BJ (cell line): ENCODE data around the gene RCSD1. TPM values are rescaled to one million over a fixed set of nuclear protein-coding genes. Genes with fewer than 3 reads are reported as not detected.

ENCODE experiments used
- CTCF ChIA-PET: fragments of 350-600 bp; formaldehyde crosslinking; extraction: SDS; loops from one replicate; lab custom pipeline; 2021; ENCODE audit warnings: antibody characterized with exemption, inconsistent platforms; lab: Yijun Ruan, JAX
- POLR2A ChIA-PET: fragments of 300-600 bp; sonication (Branson Sonifier 250); formaldehyde crosslinking; extraction: SDS; loops from one replicate; lab custom pipeline; 2021; ENCODE audit warnings: antibody characterized with exemption; lab: Charles Lee
- DNase-seq: peaks from one replicate; pipeline ENCODE4 v3.0.0-alpha.2; 2011; ENCODE audit warnings: low read depth
- H3K27me3 ChIP-seq: 2 replicates; pipeline ENCODE4 v1.6.0; 2011; ENCODE audit warnings: low read length; ENCODE audit not compliant: control insufficient read depth, insufficient read depth
- H3K36me3 ChIP-seq: 2 replicates; pipeline ENCODE4 v1.5.1; 2011; ENCODE audit warnings: low read length; ENCODE audit not compliant: control insufficient read depth, insufficient read depth
- H3K4me3 ChIP-seq: 2 replicates; pipeline ENCODE4 v1.5.1; 2011; ENCODE audit warnings: low read depth, mild to moderate bottlenecking, control low read depth, low read length
- polyA plus RNA-seq: library from polyadenylated mRNA; depleted of rRNA; stranded (reverse); fragments of >200 nt; gene quantifications from 2 replicates; pipeline ENCODE4 v1.2.3, GENCODE V29; 2011; rRNA removed
- TF ChIP-seq, protein P1 (sequence below): IDR thresholded peaks from 2 replicates; pipeline ENCODE4 v1.5.1; 2011; ENCODE audit warnings: low read depth, mild to moderate bottlenecking, control low read depth, inconsistent platforms, low read length, moderate library complexity; ENCODE audit not compliant: insufficient read depth

The RCSD1 gene
- polyA plus RNA-seq, 1 experiment: not detected

DNA sequence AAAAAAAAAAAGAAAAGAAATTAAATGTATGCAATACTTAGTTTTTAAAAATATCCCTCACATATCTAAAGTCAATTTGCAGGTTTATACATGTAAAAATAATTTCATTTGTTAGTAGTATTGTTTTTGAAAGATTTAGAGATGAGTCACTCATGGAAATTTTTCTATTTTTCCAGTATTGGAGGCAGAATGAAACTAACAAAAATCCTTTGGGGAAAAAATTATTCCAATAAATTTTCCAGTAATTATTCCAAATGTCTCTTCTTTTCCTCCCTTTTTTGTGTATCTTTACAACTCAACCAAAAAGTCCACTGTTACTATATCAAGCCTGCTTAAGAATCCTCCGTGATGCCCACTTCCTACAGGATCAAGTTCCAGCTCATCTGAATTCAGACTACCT, 121.6 kb downstream of the RCSD1 start:
- TF ChIP-seq, protein P1, sequence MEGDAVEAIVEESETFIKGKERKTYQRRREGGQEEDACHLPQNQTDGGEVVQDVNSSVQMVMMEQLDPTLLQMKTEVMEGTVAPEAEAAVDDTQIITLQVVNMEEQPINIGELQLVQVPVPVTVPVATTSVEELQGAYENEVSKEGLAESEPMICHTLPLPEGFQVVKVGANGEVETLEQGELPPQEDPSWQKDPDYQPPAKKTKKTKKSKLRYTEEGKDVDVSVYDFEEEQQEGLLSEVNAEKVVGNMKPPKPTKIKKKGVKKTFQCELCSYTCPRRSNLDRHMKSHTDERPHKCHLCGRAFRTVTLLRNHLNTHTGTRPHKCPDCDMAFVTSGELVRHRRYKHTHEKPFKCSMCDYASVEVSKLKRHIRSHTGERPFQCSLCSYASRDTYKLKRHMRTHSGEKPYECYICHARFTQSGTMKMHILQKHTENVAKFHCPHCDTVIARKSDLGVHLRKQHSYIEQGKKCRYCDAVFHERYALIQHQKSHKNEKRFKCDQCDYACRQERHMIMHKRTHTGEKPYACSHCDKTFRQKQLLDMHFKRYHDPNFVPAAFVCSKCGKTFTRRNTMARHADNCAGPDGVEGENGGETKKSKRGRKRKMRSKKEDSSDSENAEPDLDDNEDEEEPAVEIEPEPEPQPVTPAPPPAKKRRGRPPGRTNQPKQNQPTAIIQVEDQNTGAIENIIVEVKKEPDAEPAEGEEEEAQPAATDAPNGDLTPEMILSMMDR: no peak
- no peak for DNase-seq
- H3K27me3 ChIP-seq: no peaks in the 10 kb centered on the region
- POLR2A ChIA-PET: interaction anchor here (1.6 kb wide), 1 partner anchor 10 kb away, joined by 8 read pairs; no protein-coding TSS in a partner anchor
- H3K36me3 ChIP-seq: no peaks in the 10 kb centered on the region
- H3K4me3 ChIP-seq: no peak overlapping the region
- CTCF ChIA-PET: interaction anchor here (1.0 kb wide), 1 partner anchor 11 kb away, joined by 3 read pairs; no protein-coding TSS in a partner anchor

DNA sequence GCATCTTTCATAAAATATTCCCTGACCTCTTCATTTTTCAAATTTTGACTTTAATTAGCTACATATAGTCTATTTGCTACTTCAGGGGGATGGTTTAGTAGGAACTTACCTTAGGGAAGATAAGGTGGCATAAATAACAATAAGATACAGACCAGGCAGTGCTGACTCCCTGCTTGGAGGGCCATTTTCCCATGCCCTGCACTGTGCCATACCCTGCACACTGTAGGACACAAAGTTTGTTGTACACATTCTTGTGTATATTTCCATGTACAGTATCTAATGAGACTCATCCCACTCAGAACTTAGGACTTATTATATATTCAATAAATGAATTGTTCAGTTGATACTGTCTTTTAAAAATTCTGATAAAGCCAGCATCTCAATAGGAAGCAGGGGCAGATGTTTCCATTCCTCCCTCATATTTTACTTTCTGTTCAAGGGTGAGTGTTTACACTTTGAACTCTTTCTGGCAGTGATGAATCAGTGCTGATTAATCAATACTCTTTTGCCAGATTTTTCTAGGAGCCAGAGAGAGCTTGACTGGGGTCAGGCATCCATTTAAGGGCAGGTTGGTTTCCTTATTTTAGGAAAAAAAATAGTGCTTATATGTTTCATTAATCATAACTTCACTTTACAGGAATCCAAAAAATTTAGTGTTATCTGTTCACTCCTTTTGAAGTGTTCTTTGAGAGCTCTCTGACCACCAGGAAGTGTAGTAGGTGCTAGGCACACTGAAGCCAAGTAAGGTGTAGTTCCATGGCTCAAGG, 122.4 kb downstream of the RCSD1 start:
- Histone ChIP-seq H3K4me3 (no peak overlapping the region), H3K36me3 (no peaks in the 10 kb centered on the region), H3K27me3 (no peaks in the 10 kb centered on the region)
- TF ChIP-seq, protein P1: no peak
- POLR2A ChIA-PET: interaction anchor here (1.6 kb wide), 1 partner anchor 9 kb away, joined by 8 read pairs; no protein-coding TSS in a partner anchor
- DNase-seq: no peak
- CTCF ChIA-PET: interaction anchor here (0.7 to 1.0 kb wide), 3 partner anchors 10 to 18 kb away, joined by 3 read pairs; no protein-coding TSS in a partner anchor

DNA sequence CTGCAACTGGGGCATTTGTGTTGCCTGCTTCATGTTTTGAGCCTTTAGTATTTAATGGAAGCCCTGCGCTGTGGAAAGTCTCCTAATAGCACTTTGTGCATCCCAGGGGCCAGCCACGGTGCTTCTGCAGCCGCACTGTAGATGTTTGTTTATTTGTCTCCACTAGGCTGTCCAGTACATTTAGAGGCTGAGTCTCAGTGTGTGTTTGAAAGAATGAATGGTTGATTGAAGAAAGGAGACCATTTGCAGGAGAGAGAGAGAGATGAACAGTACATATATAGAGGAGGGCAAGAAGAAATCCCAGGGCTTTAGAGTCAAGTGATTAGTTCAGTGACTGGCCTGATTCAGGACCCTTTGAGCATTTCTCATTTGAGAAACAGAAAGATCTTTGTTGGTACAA, 125.6 kb downstream of the RCSD1 start:
- ChIA-PET CTCF (no interaction called here), POLR2A (no interaction called here)
- DNase-seq: no peak
- no peaks in the 10 kb centered on the region for H3K36me3 ChIP-seq
- TF ChIP-seq, protein P1: no peak
- H3K27me3 ChIP-seq: no peaks in the 10 kb centered on the region
- H3K4me3 ChIP-seq: no peak overlapping the region

Other genes with a start within 250 kb of the RCSD1 start
- not detected in 2 replicates for gene CD247, start 111.7 kb upstream of the RCSD1 start, polyA plus RNA-seq
- 27.5 and 54.5 TPM in 2 replicates for gene CREG1, start 76.5 kb upstream of the RCSD1 start, polyA plus RNA-seq
- gene MPZL1, start 91.8 kb downstream of the RCSD1 start, polyA plus RNA-seq: 79.1 and 125 TPM in 2 replicates